GM23248 (cell line): ENCODE results near the gene CNR1. TPM values are rescaled to one million over a fixed set of nuclear protein-coding genes. Genes with fewer than 3 reads are reported as not detected.

Experiments used
- DNase-seq: peaks from one replicate; pipeline ENCODE4 v3.0.0-alpha.2; 2015
- H2AFZ ChIP-seq: fragments of 200-600 bp; sonication (generic); 2 replicates; pipeline ENCODE4 v1.6.1; 2016; ENCODE audit warnings: antibody characterized with exemption
- H3F3A ChIP-seq: fragments of 200-600 bp; sonication (generic); 2 replicates; pipeline ENCODE4 v1.6.1; 2016; ENCODE audit warnings: mild to moderate bottlenecking, antibody characterized with exemption, mixed run types; ENCODE audit not compliant: insufficient read depth
- H3K27ac ChIP-seq: fragments of 200-600 bp; sonication (generic); 2 replicates; pipeline ENCODE4 v1.5.1; 2016; ENCODE audit warnings: mild to moderate bottlenecking
- H3K27me3 ChIP-seq: fragments of 200-600 bp; sonication (generic); replicated peaks from 2 replicates; pipeline ENCODE4 v1.6.1; 2016; ENCODE audit warnings: mild to moderate bottlenecking; ENCODE audit not compliant: insufficient read depth
- H3K36me3 ChIP-seq: fragments of 200-600 bp; sonication (generic); 2 replicates; pipeline ENCODE4 v1.6.1; 2016; ENCODE audit warnings: low read depth, mild to moderate bottlenecking
- H3K4me1 ChIP-seq: fragments of 200-600 bp; sonication (generic); 2 replicates; pipeline ENCODE4 v1.6.1; 2016; ENCODE audit warnings: mild to moderate bottlenecking; ENCODE audit not compliant: insufficient read depth
- H3K4me2 ChIP-seq: fragments of 200-600 bp; sonication (generic); one replicate; pipeline ENCODE4 v1.6.1; 2016; ENCODE audit warnings: mild to moderate bottlenecking; ENCODE audit not compliant: unreplicated experiment
- H3K4me3 ChIP-seq: fragments of 200-600 bp; sonication (generic); 2 replicates; pipeline ENCODE4 v1.5.1; 2016; ENCODE audit warnings: mild to moderate bottlenecking
- H3K79me2 ChIP-seq: fragments of 200-600 bp; sonication (generic); 2 replicates; pipeline ENCODE4 v1.6.1; 2016; ENCODE audit warnings: mild to moderate bottlenecking; ENCODE audit not compliant: insufficient read depth
- H3K9ac ChIP-seq: fragments of 200-600 bp; sonication (generic); 2 replicates; pipeline ENCODE4 v1.6.1; 2016; ENCODE audit warnings: mild to moderate bottlenecking
- H3K9me2 ChIP-seq: fragments of 200-600 bp; sonication (generic); 2 replicates; pipeline ENCODE4 v1.6.1; 2016; ENCODE audit warnings: mixed run types, mild to moderate bottlenecking, moderate library complexity; ENCODE audit not compliant: insufficient read depth
- H3K9me3 ChIP-seq: fragments of 200-600 bp; sonication (generic); one replicate; pipeline ENCODE4 v1.6.1; 2017; ENCODE audit warnings: low read depth
- H4K20me1 ChIP-seq: fragments of 200-600 bp; sonication (generic); 2 replicates; pipeline ENCODE4 v1.6.0; 2016; ENCODE audit not compliant: insufficient read depth
- EZH2 ChIP-seq: fragments of 200-600 bp; sonication (generic); IDR thresholded peaks from 2 replicates; pipeline ENCODE4 v1.6.1; 2018; ENCODE audit warnings: antibody characterized with exemption, mild to moderate bottlenecking; ENCODE audit not compliant: insufficient read depth, poor library complexity, severe bottlenecking
- EZH2phosphoT487 ChIP-seq: fragments of 200-600 bp; sonication (generic); IDR thresholded peaks from 2 replicates; pipeline ENCODE4 v1.6.1; 2018; ENCODE audit warnings: antibody characterized with exemption, moderate library complexity, mild to moderate bottlenecking, low read depth; ENCODE audit not compliant: insufficient read depth
- WGBS, 2 experiments: methylation state at CpG; one replicate each; pipeline ENCODE4 v1.1.6; 2015 to 2017; ENCODE audit warnings: low lambda C conversion rate in 2 of 2, low coverage in 1 of 2; ENCODE audit errors: missing lambda C conversion rate in 2 of 2; 5-methylcytosine and 5-hydroxymethylcytosine counted together
- in situ Hi-C: fragments of 300-500 bp; cut with MboI; formaldehyde crosslinking; loops from 2 replicates; pipeline ENCODE4 v1.15.0; 2020
- polyA plus RNA-seq: library from polyadenylated mRNA; unstranded; fragments of >200 nt; fragmentation: Nextera tagmentation; extraction: Ambion mirVana; gene quantifications from 2 replicates; pipeline ENCODE4 v1.2.1, GENCODE V29; 2016
- total RNA-seq: library from RNA; depleted of rRNA; stranded (reverse); fragments of >200 nt; shearing (Covaris generic); gene quantifications from 2 replicates; pipeline ENCODE4 v1.2.3, GENCODE V29; 2014

The CNR1 gene
- total and polyA plus RNA-seq, 2 experiments from 2014 or later: not detected

GRCh38 chr6:88134575-88134974 lies 31.6 kb downstream of the CNR1 start:
- no peaks in the 10 kb centered on the region for H3K4me1 ChIP-seq
- H3K79me2 ChIP-seq: no peaks in the 10 kb centered on the region
- no peak for DNase-seq
- no peak overlapping the region for H3K27ac ChIP-seq
- TF ChIP-seq EZH2 (no peak), EZH2phosphoT487 (no peak)
- H3K9ac ChIP-seq: no peak overlapping the region
- H3K4me3 ChIP-seq: no peak overlapping the region
- no peaks in the 10 kb centered on the region for H3K27me3 ChIP-seq
- H3K4me2 ChIP-seq: no peak overlapping the region
- in situ Hi-C loops: no loop called here
- no peaks in the 10 kb centered on the region for H3F3A ChIP-seq
- no peaks in the 10 kb centered on the region for H3K36me3 ChIP-seq
- H4K20me1 ChIP-seq: no peaks in the 10 kb centered on the region
- no peak overlapping the region for H2AFZ ChIP-seq
- H3K9me2 ChIP-seq: no peaks in the 10 kb centered on the region
- WGBS, 2 experiments: 36 to 39% methylated on average over 4 of the region's 4 CpGs
- H3K9me3 ChIP-seq: no peaks in the 10 kb centered on the region

- TF ChIP-seq EZH2phosphoT487 (no peak), EZH2 (no peak)
- in situ Hi-C loops: no loop called here
- Histone ChIP-seq H3K9me3 (no peaks in the 10 kb centered on the region), H3K4me1 (no peaks in the 10 kb centered on the region), H3K4me3 (no peak overlapping the region), H2AFZ (no peak overlapping the region), H3K36me3 (no peaks in the 10 kb centered on the region), H4K20me1 (no peaks in the 10 kb centered on the region), H3K27me3 (no peaks in the 10 kb centered on the region), H3K4me2 (no peak overlapping the region), H3K9ac (no peak overlapping the region), H3K79me2 (no peaks in the 10 kb centered on the region), H3F3A (no peaks in the 10 kb centered on the region), H3K9me2 (no peaks in the 10 kb centered on the region), H3K27ac (no peak overlapping the region)
- WGBS, 2 experiments: 0 to 4% methylated on average over 1 of the region's 1 CpG
- DNase-seq: no peak
Measured at GRCh38 chr6:88133718-88134117, 32.4 kb downstream of the CNR1 start.

GRCh38 chr6:88124925-88125557 lies 41.1 kb downstream of the CNR1 start:
- no peaks in the 10 kb centered on the region for H3K36me3 ChIP-seq
- 26 to 43% methylated on average over 3 of the region's 3 CpGs for WGBS, 2 experiments
- TF ChIP-seq EZH2 (no peak), EZH2phosphoT487 (no peak)
- no peaks in the 10 kb centered on the region for H3K9me2 ChIP-seq
- H3K4me2 ChIP-seq: no peak overlapping the region
- in situ Hi-C loops: no loop called here
- no peaks in the 10 kb centered on the region for H3K27me3 ChIP-seq
- no peaks in the 10 kb centered on the region for H3F3A ChIP-seq
- H3K9me3 ChIP-seq: no peaks in the 10 kb centered on the region
- H3K79me2 ChIP-seq: no peaks in the 10 kb centered on the region
- H3K4me1 ChIP-seq: no peaks in the 10 kb centered on the region
- H2AFZ ChIP-seq: no peak overlapping the region
- H3K27ac ChIP-seq: no peak overlapping the region
- H3K9ac ChIP-seq: no peak overlapping the region
- no peak overlapping the region for H3K4me3 ChIP-seq
- DNase-seq: no peak
- H4K20me1 ChIP-seq: no peaks in the 10 kb centered on the region

- Histone ChIP-seq H3K79me2 (no peaks in the 10 kb centered on the region), H3K4me3 (no peak overlapping the region), H3F3A (no peaks in the 10 kb centered on the region), H4K20me1 (no peaks in the 10 kb centered on the region), H3K9me3 (no peaks in the 10 kb centered on the region), H3K36me3 (no peaks in the 10 kb centered on the region), H3K4me1 (no peaks in the 10 kb centered on the region), H3K4me2 (no peak overlapping the region), H3K9me2 (no peaks in the 10 kb centered on the region), H3K9ac (no peak overlapping the region), H3K27ac (no peak overlapping the region), H2AFZ (no peak overlapping the region), H3K27me3 (no peaks in the 10 kb centered on the region)
- WGBS, 2 experiments: 3 to 6% methylated on average over 1 of the region's 1 CpG
- in situ Hi-C loops: no loop called here
- DNase-seq: no peak
- TF ChIP-seq EZH2phosphoT487: no peak
- TF ChIP-seq EZH2: no peak
Measured at GRCh38 chr6:88120635-88121034, 45.5 kb downstream of the CNR1 start.
